GM19463 (cell line): ENCODE measurements around the gene GTF3C2.
"Not testable (repeated sequence)": the region's sequence is repeated elsewhere in the genome, so short reads cannot be mapped to it uniquely, and the experiment has no call there.

Experiments
- ATAC-seq: cut with Tn5 transposase; IDR thresholded peaks from one replicate; pipeline ENCODE4 v1.9.1; 2021; ENCODE audit warnings: mild to moderate bottlenecking, moderate library complexity; ENCODE audit not compliant: unreplicated experiment

Gene GTF3C2

DNA sequence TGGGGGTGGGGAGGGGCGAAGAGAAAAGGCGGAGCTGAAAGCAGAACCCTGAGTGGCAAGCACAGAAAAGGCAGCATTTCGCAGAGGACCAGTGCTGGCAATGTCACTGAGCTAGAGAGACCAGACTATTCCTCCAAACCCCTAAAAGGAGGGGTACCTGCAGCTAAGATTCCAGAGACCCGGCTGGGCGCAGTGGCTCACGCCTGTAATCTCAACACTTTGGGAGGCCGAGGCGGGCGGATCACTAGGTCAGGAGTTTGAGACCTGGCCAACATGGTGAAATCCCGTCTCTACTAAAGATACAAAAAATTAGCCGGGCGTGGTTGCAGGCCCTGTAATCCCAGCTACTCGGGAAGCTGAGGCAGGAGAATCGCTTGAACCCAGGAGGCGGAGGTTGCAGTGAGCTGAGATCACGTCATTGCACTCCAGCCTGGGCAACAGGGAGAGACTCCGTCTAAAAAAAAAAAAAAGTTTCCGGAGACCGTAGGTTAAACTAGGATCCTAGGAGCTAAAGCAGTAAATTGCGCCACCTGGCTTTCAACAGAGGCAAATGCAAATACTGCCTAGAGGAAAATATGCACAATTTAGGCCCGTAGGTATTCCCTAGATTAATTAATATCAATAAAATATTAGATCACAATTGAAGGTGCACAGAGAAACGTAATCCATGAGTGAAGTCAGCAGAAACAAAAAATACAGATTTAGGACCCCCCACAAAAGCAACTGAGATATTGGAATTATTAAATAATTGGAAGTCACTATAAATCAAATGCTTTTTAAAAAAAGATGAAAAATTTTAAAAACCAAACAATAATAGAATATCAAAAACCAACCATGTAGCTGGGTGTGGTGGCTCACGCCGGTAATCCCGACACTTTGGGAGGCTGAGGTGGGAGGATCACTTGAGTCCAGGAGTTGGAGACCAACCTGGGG, 53.2 kb downstream of the GTF3C2 start:
- no peak for ATAC-seq

DNA sequence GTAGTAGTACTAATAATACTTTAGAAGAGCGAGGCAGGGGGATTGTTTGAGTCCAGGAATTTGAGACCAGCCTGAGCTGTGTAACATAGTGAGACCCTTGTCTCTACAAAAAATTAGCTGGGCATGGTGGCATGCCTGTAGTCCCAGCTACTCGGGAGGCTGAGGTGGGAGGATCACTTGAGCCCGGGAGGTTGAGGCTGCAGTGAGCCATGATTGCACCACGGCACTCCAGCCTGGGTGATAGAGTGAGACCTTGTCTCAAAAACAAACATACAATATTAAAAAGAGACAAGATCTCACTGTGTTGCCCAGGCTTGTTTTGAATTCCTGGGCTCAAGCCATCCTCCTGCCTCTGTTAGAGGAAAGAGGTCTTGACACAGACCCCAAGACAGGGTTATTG, 56.0 kb downstream of the GTF3C2 start:
- ATAC-seq = not testable (repeated sequence)

DNA sequence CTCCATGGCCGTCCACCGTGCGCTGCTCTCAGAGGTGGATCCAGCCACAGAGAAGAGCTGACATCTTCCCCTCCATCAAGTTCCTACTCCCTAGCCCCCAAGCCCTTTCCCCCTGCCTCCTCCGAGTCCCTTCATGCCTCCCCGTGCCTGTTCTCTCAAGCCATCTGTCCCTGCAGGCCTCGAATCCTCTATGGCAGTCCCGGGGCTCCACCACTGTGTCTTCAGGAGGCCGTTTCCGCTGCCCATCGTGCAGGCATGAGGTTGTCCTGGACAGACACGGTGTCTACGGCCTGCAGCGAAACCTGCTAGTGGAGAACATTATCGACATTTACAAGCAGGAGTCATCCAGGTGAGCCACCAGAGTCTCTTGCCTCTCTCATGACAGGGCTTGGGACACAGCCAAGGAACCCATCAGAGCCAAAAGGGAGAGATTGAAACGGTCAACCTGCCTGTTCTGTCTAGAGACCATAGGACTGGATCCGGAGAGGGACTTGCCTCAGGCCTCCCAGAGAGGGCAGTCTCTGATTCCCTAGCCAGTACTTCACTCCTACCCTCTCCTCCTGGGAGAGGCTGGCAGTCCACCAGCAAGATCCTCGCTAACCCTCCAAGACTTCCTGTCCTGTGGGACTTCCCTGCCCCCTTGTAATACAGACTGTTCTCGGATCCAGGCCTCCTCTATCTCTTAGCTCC, 58.0 kb downstream of the GTF3C2 start:
- ATAC-seq = no peak

DNA sequence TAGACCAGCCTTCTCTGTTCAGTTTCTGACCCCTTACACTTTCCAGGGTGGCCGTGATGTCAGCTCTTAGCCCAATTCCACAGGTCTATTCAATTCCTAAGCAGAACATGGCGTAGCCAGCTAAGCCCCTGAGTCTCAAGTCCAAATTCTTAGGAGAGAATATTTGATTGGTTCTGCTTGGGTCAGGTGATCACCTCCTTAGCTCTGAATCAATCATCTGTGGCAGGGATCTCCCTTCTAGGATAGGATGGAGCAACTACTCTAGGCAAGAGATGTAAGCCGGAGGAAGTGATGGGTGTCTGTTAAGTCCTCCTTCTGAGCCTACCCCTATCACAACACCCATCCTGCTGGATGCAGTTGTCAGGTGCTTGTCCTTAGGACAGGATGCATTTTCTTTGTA, 59.4 kb downstream of the GTF3C2 start:
- no peak for ATAC-seq

DNA sequence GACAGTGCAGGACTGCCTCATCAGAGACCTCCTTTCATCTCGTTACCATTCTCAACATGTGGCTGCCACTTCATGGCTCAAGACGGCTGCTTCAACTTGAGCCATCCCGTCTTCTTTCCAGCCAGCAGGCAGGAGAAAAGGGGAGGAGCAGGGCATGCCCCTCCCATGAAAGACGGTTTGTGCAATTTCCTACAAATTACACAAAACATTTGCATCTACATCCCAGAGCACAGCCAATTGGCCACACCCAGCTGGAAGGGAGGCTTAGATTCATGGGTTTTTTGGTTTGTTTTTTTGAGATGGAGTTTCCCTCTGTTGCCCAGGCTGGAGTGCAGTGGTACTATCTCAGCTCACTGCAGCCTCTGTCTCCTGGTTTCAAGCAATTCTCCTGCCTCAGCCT, 60.1 kb downstream of the GTF3C2 start:
- no peak for ATAC-seq

DNA sequence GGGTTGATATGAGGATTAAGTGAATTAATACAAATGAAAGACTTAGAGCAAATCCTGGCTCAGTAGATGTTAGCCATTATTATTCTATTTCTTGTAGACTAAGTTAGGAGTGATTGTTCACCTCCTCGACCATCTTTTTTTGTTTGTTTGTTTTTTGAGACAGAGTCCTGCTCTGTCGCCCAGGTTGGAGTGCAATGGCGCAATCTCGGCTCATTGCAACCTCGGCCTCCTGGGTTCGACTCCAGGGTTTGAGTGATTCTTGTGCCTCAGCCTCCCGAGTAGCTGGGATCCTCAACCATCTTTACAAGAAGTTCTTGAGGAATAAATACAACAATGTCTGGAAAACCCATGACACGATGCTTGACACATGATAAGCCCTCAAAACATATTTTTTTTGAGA, 61.6 kb downstream of the GTF3C2 start:
- no peak for ATAC-seq

DNA sequence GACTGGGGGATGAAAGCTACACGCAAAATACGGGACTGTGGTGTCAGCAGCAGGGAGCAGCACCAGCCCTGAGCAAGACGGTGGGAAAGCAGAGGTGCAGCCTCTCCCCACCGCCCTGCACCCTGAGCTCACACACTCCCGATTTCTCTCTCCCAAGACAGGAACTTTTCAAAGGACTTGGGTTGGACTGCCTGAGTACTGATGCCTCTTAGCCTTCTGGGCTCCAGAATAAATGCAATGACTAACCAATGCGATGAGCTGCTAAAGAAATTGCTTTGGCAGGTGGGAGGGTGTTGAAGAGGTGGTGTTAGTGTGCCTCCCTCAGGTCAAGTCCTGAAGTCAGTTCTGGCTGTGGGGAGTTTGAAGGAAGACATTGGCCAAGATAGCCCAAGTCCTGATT, 64.7 kb downstream of the GTF3C2 start:
- ATAC-seq = no peak

DNA sequence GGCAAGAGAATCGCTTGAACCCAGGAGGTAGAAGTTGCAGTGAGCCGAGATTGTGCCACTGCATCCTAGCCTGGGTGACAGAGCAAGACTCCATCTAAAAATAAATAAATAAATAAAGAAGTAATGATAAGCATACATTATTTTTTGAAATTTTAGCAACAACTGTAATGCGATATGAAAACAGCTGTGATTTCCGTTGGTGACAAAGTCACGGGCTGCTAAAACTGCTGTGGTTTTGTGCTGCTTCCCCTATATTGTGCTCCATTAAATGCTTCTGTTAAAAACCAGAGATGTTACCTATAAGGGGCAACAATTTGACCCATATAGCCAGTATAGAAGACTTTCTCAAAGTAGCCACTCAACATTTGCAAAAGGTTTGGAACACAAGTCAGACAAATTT, 66.0 kb downstream of the GTF3C2 start:
- no peak for ATAC-seq

DNA sequence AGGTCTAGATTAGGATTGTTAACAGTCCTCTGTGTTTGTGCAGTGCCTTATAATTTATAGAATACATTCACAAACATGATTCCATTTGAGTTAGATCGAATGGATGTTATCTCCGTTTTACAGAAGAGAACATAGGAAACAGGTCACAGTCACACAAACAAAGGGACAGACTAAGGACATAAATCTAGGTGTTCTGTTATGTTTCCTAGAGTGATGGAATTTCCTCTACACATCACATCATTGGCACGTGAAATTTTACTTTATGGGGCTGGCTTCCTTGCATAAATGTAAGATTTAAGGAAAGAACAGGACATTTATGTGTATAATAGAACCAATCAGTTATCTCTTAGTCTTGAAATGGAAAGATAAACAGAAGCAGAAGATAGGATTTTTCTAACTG, 68.0 kb downstream of the GTF3C2 start:
- no peak for ATAC-seq

DNA sequence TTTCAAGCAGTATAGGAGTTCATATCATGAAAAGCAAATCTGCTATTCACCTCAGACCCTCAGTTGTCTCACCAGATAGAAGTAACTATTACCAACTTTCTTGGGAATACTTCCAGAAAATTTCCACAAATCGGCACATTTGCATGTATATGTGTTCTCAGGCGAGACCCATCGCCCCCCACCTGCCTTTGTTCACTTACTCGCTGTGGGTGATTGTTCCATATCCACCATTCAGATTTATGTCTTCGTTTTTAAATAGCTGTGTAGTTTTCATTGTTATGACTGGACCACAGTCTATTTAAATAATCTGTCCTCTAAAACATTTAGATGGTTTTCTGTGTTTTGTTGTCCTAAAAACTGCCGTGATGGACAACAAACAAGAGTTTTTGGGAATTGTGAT, 71.1 kb downstream of the GTF3C2 start:
- no peak for ATAC-seq

DNA sequence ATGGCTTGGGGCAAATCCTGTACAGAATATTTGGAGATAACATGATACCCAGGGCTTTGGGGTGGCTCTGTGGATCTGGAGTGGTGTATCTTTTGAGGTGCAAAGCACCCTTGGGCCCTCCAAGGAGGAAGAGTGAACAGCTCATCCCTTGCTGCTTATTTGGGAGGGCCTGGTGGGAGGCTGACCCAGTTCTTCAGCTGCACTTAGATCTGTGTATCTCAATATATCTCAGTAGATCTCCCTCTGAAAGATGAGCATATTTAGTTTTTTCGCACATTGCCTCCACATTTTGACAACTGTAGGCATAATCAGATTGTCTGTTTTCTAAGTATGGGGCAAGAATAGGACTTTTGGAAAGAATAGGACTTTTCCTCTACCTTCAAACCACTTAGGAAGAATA, 71.6 kb downstream of the GTF3C2 start:
- no peak for ATAC-seq

DNA sequence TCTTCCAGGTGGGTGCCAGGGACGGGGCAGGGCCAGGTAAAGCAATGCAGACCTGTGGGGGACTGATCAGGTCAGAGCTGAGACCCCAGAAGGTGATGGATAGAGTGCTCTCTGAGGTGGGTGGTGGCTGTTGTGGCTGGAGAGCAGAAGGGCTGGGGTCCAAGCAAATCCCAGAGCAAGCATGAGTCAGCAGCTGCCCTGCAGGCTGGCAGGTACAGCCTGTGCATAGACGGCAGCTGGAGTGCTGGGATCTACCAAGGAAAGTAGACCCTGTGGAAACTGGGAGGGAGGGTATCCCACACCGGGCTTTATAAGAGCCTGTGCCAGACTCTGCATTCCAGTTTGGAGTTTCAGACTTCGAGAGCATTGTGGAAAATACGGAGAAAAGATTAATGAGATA, 73.7 kb downstream of the GTF3C2 start:
- no peak for ATAC-seq

DNA sequence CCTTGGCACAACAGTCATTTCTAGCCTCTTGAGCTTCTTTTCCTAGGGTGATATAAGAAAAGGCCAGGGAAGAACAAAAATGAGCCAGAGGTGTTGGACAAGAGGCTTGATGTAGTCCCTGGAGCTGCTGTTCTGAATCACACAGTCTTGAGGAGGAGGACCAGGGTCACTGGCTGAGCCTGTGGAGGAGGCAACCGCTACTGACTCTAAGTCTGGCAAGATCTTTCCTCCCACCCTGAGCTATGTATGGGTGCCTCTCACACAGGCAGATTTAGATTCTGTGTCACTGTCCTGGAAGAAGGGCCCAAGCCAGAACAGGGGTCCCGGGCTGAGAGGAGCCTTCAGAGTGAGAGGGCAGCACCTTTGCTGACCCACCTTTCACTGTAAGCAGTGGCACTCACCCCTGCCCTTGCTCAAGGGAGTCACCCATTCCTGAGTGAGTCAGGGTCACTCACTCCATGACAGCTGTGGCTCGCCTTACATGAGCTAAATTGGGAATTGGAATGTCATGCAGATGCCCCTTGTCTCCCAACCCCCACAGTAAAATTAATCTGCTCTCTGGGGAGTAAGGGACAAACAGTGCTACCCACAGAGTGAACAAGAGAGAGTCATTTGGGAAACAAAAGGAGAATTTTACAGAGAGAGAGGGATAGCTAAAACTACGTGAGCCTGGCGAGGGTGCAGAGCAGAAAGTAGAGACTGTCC, 74.6 kb downstream of the GTF3C2 start, which contains the start of gene TRIM54:
Gene TRIM54 (plus strand): TSS at position 575 of the 705 bp plus-strand sequence. CDS start 303 bp downstream, outside the sequence.
- no peak for ATAC-seq

DNA sequence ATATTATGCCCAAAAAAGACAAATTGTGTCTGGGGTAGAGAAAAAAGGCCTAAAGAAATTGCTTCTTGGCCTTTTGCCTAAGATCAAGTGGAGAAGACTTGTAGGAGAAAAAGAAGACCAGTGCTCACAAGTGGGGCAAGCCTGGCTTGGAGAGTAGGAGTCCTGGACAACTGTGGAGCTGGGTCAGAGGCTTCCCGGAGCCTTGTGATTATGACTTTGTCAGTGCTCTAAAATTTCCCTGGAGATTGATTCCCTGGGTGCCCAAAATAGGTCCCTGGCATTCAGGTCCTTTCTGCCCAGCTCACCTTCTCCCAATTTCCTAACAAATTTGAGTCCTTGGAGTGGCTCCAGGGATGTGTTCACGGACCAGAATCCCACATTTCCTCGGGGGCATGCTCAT, 75.1 kb downstream of the GTF3C2 start:
- no peak for ATAC-seq

DNA sequence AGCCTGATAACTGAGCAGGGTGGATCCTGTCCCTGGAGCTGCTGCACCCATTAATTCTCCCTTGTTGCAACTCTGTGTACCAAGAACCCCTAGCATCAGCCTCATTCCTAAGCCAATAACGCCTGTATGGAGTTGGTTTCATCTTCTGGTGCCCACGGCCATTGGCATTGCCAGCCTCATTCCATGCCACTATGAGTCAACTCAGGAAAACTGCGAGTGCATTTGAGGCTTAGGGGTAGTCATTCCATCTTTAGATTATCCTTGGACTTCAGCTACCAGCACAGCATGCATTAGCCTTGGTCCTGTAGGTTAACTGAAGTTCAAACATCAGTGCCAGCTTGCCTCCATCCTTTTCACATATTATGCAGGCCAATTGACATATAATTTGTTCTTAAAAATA, 75.7 kb downstream of the GTF3C2 start:
- no peak for ATAC-seq

DNA sequence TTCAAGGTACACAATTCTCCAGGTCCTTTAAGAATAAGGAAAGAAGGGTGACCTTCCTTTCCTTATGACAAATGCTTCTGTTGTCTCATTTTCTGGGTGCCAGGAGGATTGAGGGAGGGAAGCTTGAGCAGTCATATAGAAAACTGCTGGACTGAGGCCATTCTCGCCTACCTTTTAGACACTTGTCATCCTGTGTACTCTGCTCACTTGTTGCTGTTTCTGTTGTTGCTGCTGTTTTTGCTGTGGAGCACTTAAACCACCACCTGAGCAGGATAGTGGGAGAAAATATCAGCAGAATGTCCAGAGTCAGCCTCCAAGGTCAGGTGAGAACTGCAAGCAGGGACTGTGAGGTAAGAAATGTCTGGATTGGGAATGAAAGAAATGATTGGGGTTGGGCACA, 78.6 kb downstream of the GTF3C2 start:
- ATAC-seq = no peak
